Omental fat pad (tissue), 4 donors: Measurements from ENCODE around the gene IQGAP3. TPM values are rescaled to one million over a fixed set of nuclear protein-coding genes. Genes with fewer than 3 reads are reported as not detected.

ENCODE experiments used
- ATAC-seq: fragments of 150-250 bp; one replicate; pipeline ENCODE4 v1.9.1; 2016; ENCODE audit warnings: mild to moderate bottlenecking, moderate library complexity; ENCODE audit not compliant: low FRiP score
- DNase-seq: peaks from one replicate; pipeline ENCODE4 v3.0.0-alpha.2; 2019; ENCODE audit warnings: low spot score
- CTCF ChIP-seq, 3 donors: fragments of 450-650 bp; IDR thresholded peaks; one replicate each; pipeline ENCODE4 v1.5.1; 2016 to 2017; ENCODE audit warnings: antibody characterized with exemption in 3 of 3, mild to moderate bottlenecking in 3 of 3, moderate library complexity in 2 of 3
- total RNA-seq, 4 donors: library from RNA; depleted of rRNA; stranded (reverse); fragments of >200 nt; gene quantifications; one replicate each; pipeline ENCODE4 v1.1.0, GENCODE V29; 2016

IQGAP3 gene
- total RNA-seq, 4 donors from 2014 or later: 0.16 to 4.2 (median 0.23) TPM

- ATAC-seq (no peak), DNase-seq (no peak)
- TF ChIP-seq CTCF (IDR thresholded peaks at IDR 0.05): no peak
These were observed 89.0 kb downstream of the IQGAP3 start for GRCh38 chr1:156483397-156483796.

GRCh38 chr1:156482276-156482675, 90.1 kb downstream of the IQGAP3 start:
- ATAC-seq (no peak), DNase-seq (no peak)
- no peak for TF ChIP-seq CTCF (IDR thresholded peaks at IDR 0.05)

DNA sequence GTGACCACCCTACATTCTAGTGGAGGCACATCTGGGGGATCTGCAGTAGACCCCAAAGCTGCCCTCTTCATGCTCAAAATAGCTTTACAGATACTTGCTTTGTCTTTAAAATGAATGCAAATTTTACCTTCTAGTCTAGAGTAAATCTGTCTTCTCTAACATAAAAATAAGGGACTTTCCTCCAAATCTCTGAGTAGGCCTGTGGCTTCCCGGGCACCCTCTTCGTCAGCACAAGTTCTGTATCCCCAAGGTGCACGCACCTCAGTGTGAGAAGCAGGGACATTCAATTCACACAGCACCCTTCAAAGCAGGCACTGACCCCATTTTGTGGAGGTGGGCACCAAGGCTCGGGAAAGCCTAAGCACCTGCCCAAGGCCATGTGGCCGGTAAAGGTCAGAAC, 90.8 kb downstream of the IQGAP3 start:
- TF ChIP-seq CTCF (IDR thresholded peaks at IDR 0.05): no peak
- no peak for ATAC-seq
- no peak for DNase-seq

GRCh38 chr1:156480411-156481192, 91.8 kb downstream of the IQGAP3 start:
- TF ChIP-seq CTCF (IDR thresholded peaks at IDR 0.05): no peak
- DNase-seq: no peak
- ATAC-seq: no peak

DNA sequence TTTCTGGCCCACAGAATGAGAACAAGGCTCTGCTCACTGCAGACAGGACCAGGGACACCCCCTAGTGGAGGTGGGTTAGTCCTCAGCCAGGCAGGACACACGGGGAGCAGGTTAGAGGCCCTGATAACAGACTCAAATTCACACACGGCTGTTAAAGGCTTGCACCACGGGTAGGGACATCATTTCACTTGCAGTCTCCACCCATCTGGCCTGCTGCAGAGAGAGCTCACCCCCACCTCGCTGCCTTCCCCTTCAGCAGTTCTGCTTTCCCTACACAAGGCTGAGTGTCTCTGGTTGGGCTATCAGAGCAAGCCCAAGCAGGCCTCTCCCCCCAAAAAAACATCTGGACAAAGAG, 92.4 kb downstream of the IQGAP3 start:
- ATAC-seq (no peak), DNase-seq (no peak)
- TF ChIP-seq CTCF (IDR thresholded peaks at IDR 0.05): no peak

- ATAC-seq (no peak), DNase-seq (no peak)
- TF ChIP-seq CTCF (IDR thresholded peaks at IDR 0.05): no peak
These were observed 93.0 kb downstream of the IQGAP3 start for GRCh38 chr1:156479093-156480015.
